ENCODE measurements around the gene PPP6R3.

The PPP6R3 gene

GRCh38 chr11:68498321-68498720 lies 37.8 kb downstream of the PPP6R3 start:
- DNase-seq, result no peak

- DNase-seq, result no peak
These were observed 38.6 kb downstream of the PPP6R3 start for GRCh38 chr11:68498903-68499883.

GRCh38 chr11:68500206-68500605 lies 39.7 kb downstream of the PPP6R3 start:
- DNase-seq, result no peak

GRCh38 chr11:68501813-68502212 lies 41.3 kb downstream of the PPP6R3 start:
- DNase-seq, result no peak

- no peak for DNase-seq
These were observed 42.7 kb downstream of the PPP6R3 start for GRCh38 chr11:68503251-68503687.

- no peak for DNase-seq
These were observed 43.2 kb downstream of the PPP6R3 start for GRCh38 chr11:68503792-68504191.

- DNase-seq, result no peak
These were observed 44.0 kb downstream of the PPP6R3 start for GRCh38 chr11:68504432-68505066.

GRCh38 chr11:68505596-68505995 lies 45.0 kb downstream of the PPP6R3 start:
- no peak for DNase-seq

- no peak for DNase-seq
These were observed 46.4 kb downstream of the PPP6R3 start for GRCh38 chr11:68506908-68507307.

GRCh38 chr11:68508425-68508824 lies 47.9 kb downstream of the PPP6R3 start:
- no peak for DNase-seq

GRCh38 chr11:68509066-68509465 lies 48.5 kb downstream of the PPP6R3 start:
- no peak for DNase-seq

GRCh38 chr11:68513930-68514487 lies 53.5 kb downstream of the PPP6R3 start:
- no peak for DNase-seq

GRCh38 chr11:68517121-68517741 lies 56.7 kb downstream of the PPP6R3 start:
- no peak for DNase-seq

- no peak for DNase-seq
These were observed 57.6 kb downstream of the PPP6R3 start for GRCh38 chr11:68518191-68518590.

GRCh38 chr11:68521969-68522652 lies 61.6 kb downstream of the PPP6R3 start:
- no peak for DNase-seq

GRCh38 chr11:68523033-68523432 lies 62.5 kb downstream of the PPP6R3 start:
- no peak for DNase-seq

GRCh38 chr11:68523743-68524142 lies 63.2 kb downstream of the PPP6R3 start:
- no peak for DNase-seq

- DNase-seq, result no peak
These were observed 63.7 kb downstream of the PPP6R3 start for GRCh38 chr11:68524213-68524612.

GRCh38 chr11:68524681-68525080 lies 64.1 kb downstream of the PPP6R3 start:
- DNase-seq, result no peak

- no peak for DNase-seq
These were observed 64.8 kb downstream of the PPP6R3 start for GRCh38 chr11:68525336-68525735.

GRCh38 chr11:68525930-68526329 lies 65.4 kb downstream of the PPP6R3 start:
- DNase-seq, result no peak

- DNase-seq, result no peak
These were observed 67.0 kb downstream of the PPP6R3 start for GRCh38 chr11:68527585-68527984.

- DNase-seq, result no peak
These were observed 68.1 kb downstream of the PPP6R3 start for GRCh38 chr11:68528630-68529029.

Data from T-helper 9 cell (primary cell).